Pulmonary artery endothelial cell (primary cell): ENCODE data around the gene NLRP12. TPM values are rescaled to one million over a fixed set of nuclear protein-coding genes. Genes with fewer than 3 reads are reported as not detected.
"Not testable (repeated sequence)": the region's sequence is repeated elsewhere in the genome, so short reads cannot be mapped to it uniquely, and the experiment has no call there.

ENCODE experiments used
- DNase-seq: peaks from one replicate; pipeline ENCODE4 v3.0.0-alpha.2; 2011; ENCODE audit warnings: low read depth, low spot score
- total RNA-seq: library from RNA; depleted of rRNA; stranded (reverse); fragments of >200 nt; gene quantifications from 2 replicates; pipeline ENCODE4 v1.2.3, GENCODE V29; 2014

The NLRP12 gene
- total RNA-seq, result 0.04 and 0.13 TPM in 2 replicates

- no peak for DNase-seq
Measured at GRCh38 chr19:53824134-53824611, at the start of gene NLRP12. Gene NLRP12, minus strand, starts transcription at chr19:53824314. Its CDS starts 140 bp downstream, at chr19:53824174.

GRCh38 chr19:53872762-53873161 is 48.6 kb upstream of the NLRP12 start:
- DNase-seq, result no peak

- no peak for DNase-seq
Measured at GRCh38 chr19:53871454-53871853, 47.3 kb upstream of the NLRP12 start.

- no peak for DNase-seq
Measured at GRCh38 chr19:53870485-53870844, 46.4 kb upstream of the NLRP12 start.

- not testable (repeated sequence) for DNase-seq
Measured at GRCh38 chr19:53869805-53870484, 45.8 kb upstream of the NLRP12 start.

- DNase-seq, result peak; percentile 64
Measured at GRCh38 chr19:53868892-53869804, 45.0 kb upstream of the NLRP12 start.

GRCh38 chr19:53868091-53868891 is 44.2 kb upstream of the NLRP12 start:
- DNase-seq, result no peak

- peak; percentile 96 for DNase-seq
Measured at GRCh38 chr19:53867225-53868090, 43.3 kb upstream of the NLRP12 start, which contains the start of gene MYADM. Gene MYADM, plus strand, starts transcription at chr19:53867883. Its CDS starts 5,647 bp downstream, at chr19:53873530.

- DNase-seq, result no peak
Measured at GRCh38 chr19:53866865-53867224, 42.7 kb upstream of the NLRP12 start.

- DNase-seq, result no peak
Measured at GRCh38 chr19:53865918-53866864, 42.1 kb upstream of the NLRP12 start.

- DNase-seq, result no peak
Measured at GRCh38 chr19:53865523-53865917, 41.4 kb upstream of the NLRP12 start.

- no peak for DNase-seq
Measured at GRCh38 chr19:53864308-53864836, 40.3 kb upstream of the NLRP12 start.

- no peak for DNase-seq
Measured at GRCh38 chr19:53853707-53854106, 29.6 kb upstream of the NLRP12 start.

- peak; percentile 75 for DNase-seq
Measured at GRCh38 chr19:53849237-53849676, 25.1 kb upstream of the NLRP12 start.

- no peak for DNase-seq
Measured at GRCh38 chr19:53847555-53847954, 23.4 kb upstream of the NLRP12 start.

GRCh38 chr19:53844849-53845246 is 20.7 kb upstream of the NLRP12 start:
- DNase-seq, result no peak

- DNase-seq, result not testable (repeated sequence)
Measured at GRCh38 chr19:53840914-53841313, 16.8 kb upstream of the NLRP12 start.

GRCh38 chr19:53840241-53840640 is 16.1 kb upstream of the NLRP12 start:
- not testable (repeated sequence) for DNase-seq

GRCh38 chr19:53838446-53838845 is 14.3 kb upstream of the NLRP12 start:
- not testable (repeated sequence) for DNase-seq
